IPS-20b (cell line): ENCODE measurements around the gene GRM7.

Source experiments
- H3K27ac ChIP-seq: one replicate; pipeline ENCODE4 v1.5.1; 2013; ENCODE audit warnings: low read length
- H3K27me3 ChIP-seq: 2 replicates; pipeline ENCODE4 v1.6.1; 2013; ENCODE audit warnings: mild to moderate bottlenecking, low read length, inconsistent platforms; ENCODE audit not compliant: insufficient read depth
- H3K36me3 ChIP-seq: 2 replicates; pipeline ENCODE4 v1.6.1; 2013; ENCODE audit warnings: low read depth, mild to moderate bottlenecking, inconsistent platforms, low read length, moderate library complexity; ENCODE audit not compliant: insufficient read depth
- H3K4me1 ChIP-seq: 2 replicates; pipeline ENCODE4 v1.6.1; 2013; ENCODE audit warnings: mild to moderate bottlenecking, control low read depth, inconsistent platforms, low read length, moderate library complexity; ENCODE audit not compliant: insufficient read depth
- H3K4me3 ChIP-seq: 2 replicates; pipeline ENCODE4 v1.5.1; 2013; ENCODE audit warnings: mild to moderate bottlenecking, low read length, inconsistent platforms
- H3K9ac ChIP-seq: 2 replicates; pipeline ENCODE4 v1.6.1; 2013; ENCODE audit warnings: low read depth, mild to moderate bottlenecking, inconsistent platforms, low read length, moderate library complexity
- H3K9me3 ChIP-seq: 2 replicates; pipeline ENCODE4 v1.6.1; 2013; ENCODE audit warnings: mild to moderate bottlenecking, low read depth, low read length, inconsistent platforms; ENCODE audit not compliant: insufficient read depth

Gene GRM7

DNA sequence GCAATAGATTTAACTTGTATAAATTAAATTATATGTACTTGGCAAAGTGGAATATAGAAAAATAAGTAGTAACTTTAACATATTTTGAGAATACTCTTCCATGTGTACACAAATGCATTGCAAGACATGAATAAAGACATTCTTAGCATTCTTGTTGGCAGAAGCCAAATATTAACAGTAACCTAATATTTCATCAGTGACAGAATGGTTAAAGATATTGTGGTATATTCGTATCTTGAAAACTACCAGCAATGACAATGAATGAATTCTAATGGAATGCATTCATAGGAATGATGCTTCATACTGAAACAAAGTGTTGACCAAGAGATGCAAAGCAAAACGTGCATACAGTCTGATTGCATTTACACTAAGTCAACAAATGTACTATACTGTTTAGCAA, 524.7 kb downstream of the GRM7 start:
- H3K9me3 ChIP-seq: no peaks in the 10 kb centered on the region
- H3K4me1 ChIP-seq: no peaks in the 10 kb centered on the region
- H3K9ac ChIP-seq: no peak overlapping the region
- no peak overlapping the region for H3K27ac ChIP-seq
- H3K36me3 ChIP-seq: no peaks in the 10 kb centered on the region
- H3K4me3 ChIP-seq: no peak overlapping the region
- no peaks in the 10 kb centered on the region for H3K27me3 ChIP-seq

DNA sequence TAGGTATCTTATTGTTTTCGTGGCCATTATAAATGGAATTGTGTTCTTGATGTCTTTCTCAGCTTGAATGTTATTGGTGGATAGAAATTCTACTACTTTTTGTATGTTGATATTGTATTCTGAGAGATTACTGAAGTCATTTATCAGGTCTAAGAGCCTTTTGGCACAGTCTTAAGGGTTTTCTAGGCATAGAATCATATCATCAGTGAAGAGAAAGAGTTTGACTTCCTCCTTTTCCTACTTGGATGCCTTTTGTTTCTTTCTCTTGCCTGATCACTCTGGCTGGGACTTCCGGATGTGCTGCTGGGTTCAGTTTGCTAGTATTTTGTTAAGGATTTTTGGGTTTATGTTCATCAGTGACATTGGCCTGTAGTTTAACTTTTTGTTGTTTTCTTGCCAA, 527.1 kb downstream of the GRM7 start:
- H3K36me3 ChIP-seq: no peaks in the 10 kb centered on the region
- H3K4me3 ChIP-seq: no peak overlapping the region
- H3K27me3 ChIP-seq: no peaks in the 10 kb centered on the region
- no peaks in the 10 kb centered on the region for H3K4me1 ChIP-seq
- H3K27ac ChIP-seq: no peak overlapping the region
- H3K9me3 ChIP-seq: no peaks in the 10 kb centered on the region
- H3K9ac ChIP-seq: no peak overlapping the region

DNA sequence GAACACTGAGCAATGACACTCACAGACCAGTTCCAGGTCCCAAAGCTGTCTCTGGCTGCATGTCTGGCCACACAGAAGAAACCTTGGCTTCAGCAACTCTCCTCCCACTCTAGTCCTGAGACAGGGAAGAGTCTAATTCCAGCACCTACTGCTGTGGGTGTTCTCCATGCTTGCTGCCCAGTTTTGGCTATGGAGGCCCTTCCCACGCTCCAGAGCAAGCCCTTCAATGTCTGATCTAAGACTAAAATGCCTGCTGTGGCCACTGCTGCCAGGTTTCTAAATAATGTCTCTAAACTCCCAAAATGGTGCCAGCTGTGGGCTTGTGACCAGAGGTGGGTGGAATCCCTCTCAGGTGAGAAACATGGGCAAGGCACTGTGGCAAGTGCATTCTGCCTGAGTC, 531.3 kb downstream of the GRM7 start:
- Histone ChIP-seq H3K4me1 (no peaks in the 10 kb centered on the region), H3K36me3 (no peaks in the 10 kb centered on the region), H3K27ac (no peak overlapping the region), H3K4me3 (no peak overlapping the region), H3K9ac (no peak overlapping the region), H3K27me3 (no peaks in the 10 kb centered on the region), H3K9me3 (no peaks in the 10 kb centered on the region)

DNA sequence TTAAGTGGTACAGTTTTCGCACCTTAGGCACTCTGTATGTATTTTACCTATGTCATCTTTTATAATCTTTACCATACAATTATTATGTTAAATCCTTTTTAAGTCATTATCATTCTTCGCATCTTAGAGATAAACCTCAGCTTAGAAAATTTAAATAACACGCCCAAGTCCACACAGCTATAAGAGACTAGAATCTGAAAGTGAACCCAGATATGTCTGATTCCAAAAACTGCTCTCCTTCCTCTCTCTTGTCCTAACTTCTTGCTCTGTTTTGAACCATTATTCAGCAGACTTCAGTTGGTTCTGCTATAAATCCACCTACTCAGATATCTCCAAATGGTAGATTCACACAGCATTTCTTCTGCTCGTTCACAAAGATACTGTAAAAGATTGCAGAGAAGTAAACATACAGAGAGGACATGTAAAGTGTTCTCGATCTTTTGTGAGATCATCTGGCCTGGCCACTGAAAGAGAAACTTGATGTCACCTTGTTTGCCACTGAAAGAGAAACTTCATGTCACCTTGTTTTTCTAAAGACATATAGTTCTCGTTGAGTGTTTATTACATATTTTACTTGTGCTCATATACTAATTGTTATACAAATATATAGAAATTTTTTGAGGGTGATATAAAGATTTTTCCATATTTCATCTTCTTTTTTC, 533.2 kb downstream of the GRM7 start:
- H3K27me3 ChIP-seq: no peaks in the 10 kb centered on the region
- no peaks in the 10 kb centered on the region for H3K9me3 ChIP-seq
- no peaks in the 10 kb centered on the region for H3K36me3 ChIP-seq
- H3K4me1 ChIP-seq: no peaks in the 10 kb centered on the region
- no peak overlapping the region for H3K9ac ChIP-seq
- H3K27ac ChIP-seq: no peak overlapping the region
- H3K4me3 ChIP-seq: no peak overlapping the region

DNA sequence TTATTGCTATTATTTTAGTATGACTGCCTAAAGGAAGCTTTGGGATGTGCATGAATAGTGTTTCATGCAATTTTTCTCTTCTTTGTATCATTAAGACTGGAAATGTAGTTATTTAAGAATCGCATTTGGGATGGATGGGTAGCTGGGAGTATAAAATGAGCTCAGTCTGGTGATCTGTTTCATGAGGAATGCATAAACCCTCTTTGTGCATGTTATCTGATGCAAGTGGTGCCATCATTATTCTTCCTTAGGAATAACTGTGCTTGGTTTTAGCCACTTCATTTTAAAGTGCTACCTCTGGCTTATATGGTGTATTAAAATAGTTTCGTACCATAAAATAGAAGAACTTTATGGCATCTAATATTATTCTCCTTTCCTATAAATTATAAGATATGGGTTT, 535.6 kb downstream of the GRM7 start:
- Histone ChIP-seq H3K4me1 (no peaks in the 10 kb centered on the region), H3K36me3 (no peaks in the 10 kb centered on the region), H3K27ac (no peak overlapping the region), H3K9me3 (no peaks in the 10 kb centered on the region), H3K27me3 (no peaks in the 10 kb centered on the region), H3K9ac (no peak overlapping the region), H3K4me3 (no peak overlapping the region)

- H3K27me3 ChIP-seq: no peaks in the 10 kb centered on the region
- H3K27ac ChIP-seq: no peak overlapping the region
- H3K9ac ChIP-seq: no peak overlapping the region
- no peak overlapping the region for H3K4me3 ChIP-seq
- H3K36me3 ChIP-seq: no peaks in the 10 kb centered on the region
- no peaks in the 10 kb centered on the region for H3K9me3 ChIP-seq
- no peaks in the 10 kb centered on the region for H3K4me1 ChIP-seq
These were observed 536.2 kb downstream of the GRM7 start for GRCh38 chr3:7397097-7397496.

- no peaks in the 10 kb centered on the region for H3K9me3 ChIP-seq
- H3K9ac ChIP-seq: no peak overlapping the region
- H3K4me3 ChIP-seq: no peak overlapping the region
- no peak overlapping the region for H3K27ac ChIP-seq
- no peaks in the 10 kb centered on the region for H3K4me1 ChIP-seq
- no peaks in the 10 kb centered on the region for H3K27me3 ChIP-seq
- H3K36me3 ChIP-seq: no peaks in the 10 kb centered on the region
These were observed 539.4 kb downstream of the GRM7 start for GRCh38 chr3:7400360-7400759.

DNA sequence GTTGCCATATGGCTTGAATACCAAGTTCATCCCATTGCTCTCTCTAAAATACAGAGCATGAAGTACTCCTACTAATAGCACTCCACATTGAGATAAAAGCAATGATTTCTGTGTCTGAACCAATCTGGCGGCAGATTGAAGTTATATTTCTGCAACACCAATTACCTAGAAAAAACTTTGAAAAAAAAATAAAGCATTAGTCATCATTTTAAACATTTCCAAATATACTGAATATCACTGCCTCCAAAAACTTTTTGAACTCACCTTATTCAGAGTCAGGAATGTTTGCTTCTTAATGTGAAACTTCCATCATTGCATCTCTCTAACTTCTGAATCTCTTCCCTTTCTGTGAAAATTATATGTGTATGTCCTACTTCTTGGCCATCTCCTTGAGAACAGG, 540.5 kb downstream of the GRM7 start:
- Histone ChIP-seq H3K4me1 (no peaks in the 10 kb centered on the region), H3K9me3 (no peaks in the 10 kb centered on the region), H3K9ac (no peak overlapping the region), H3K36me3 (no peaks in the 10 kb centered on the region), H3K27ac (no peak overlapping the region), H3K4me3 (no peak overlapping the region), H3K27me3 (no peaks in the 10 kb centered on the region)

- no peaks in the 10 kb centered on the region for H3K4me1 ChIP-seq
- no peaks in the 10 kb centered on the region for H3K9me3 ChIP-seq
- no peaks in the 10 kb centered on the region for H3K36me3 ChIP-seq
- no peaks in the 10 kb centered on the region for H3K27me3 ChIP-seq
- no peak overlapping the region for H3K9ac ChIP-seq
- no peak overlapping the region for H3K27ac ChIP-seq
- H3K4me3 ChIP-seq: no peak overlapping the region
These were observed 546.2 kb downstream of the GRM7 start for GRCh38 chr3:7407107-7407506.

DNA sequence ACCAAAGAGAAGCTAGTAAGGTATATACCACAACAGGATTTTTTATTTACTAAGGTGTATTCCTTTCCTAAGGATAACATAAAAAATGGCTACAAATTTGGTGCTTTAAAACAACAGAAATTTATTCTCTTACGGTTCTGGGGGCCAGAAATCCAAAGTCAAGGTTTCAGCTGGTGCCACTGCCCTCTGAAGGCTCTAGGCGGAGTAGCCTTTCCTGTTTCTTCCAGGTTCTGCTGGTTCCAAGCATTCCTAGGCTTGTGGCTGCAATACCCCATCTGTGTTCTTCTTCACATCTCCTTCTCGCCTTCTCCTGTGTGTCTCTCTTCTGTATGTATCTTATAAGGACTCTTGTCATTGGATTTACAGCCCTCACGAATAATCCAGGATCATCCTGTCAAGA, 549.9 kb downstream of the GRM7 start:
- no peaks in the 10 kb centered on the region for H3K27me3 ChIP-seq
- no peak overlapping the region for H3K27ac ChIP-seq
- no peaks in the 10 kb centered on the region for H3K9me3 ChIP-seq
- no peaks in the 10 kb centered on the region for H3K36me3 ChIP-seq
- H3K9ac ChIP-seq: no peak overlapping the region
- no peaks in the 10 kb centered on the region for H3K4me1 ChIP-seq
- H3K4me3 ChIP-seq: no peak overlapping the region

DNA sequence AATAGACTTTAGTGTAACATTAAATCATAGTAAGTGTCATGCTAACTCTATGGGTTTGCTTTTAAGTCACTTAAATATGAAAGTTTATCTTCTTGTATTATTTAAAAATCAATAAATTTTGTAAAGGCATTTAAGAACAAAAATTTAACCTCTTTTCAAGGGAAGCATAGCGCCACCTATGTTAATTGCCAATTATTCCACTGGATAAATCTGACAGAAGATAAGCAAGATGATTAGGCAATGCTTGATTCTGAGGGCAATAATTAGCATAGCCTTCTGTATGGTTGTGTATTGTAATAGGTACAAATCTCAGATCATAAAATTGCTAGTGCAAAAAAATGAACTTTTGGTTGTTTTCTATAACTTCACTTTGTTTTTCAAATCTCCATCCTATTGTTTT, 560.1 kb downstream of the GRM7 start:
- no peak overlapping the region for H3K9ac ChIP-seq
- no peaks in the 10 kb centered on the region for H3K27me3 ChIP-seq
- no peaks in the 10 kb centered on the region for H3K4me1 ChIP-seq
- H3K9me3 ChIP-seq: no peaks in the 10 kb centered on the region
- H3K4me3 ChIP-seq: no peak overlapping the region
- no peak overlapping the region for H3K27ac ChIP-seq
- no peaks in the 10 kb centered on the region for H3K36me3 ChIP-seq

GRCh38 chr3:7423036-7423435, 562.1 kb downstream of the GRM7 start:
- no peaks in the 10 kb centered on the region for H3K27me3 ChIP-seq
- no peak overlapping the region for H3K9ac ChIP-seq
- no peak overlapping the region for H3K4me3 ChIP-seq
- H3K27ac ChIP-seq: no peak overlapping the region
- no peaks in the 10 kb centered on the region for H3K9me3 ChIP-seq
- no peaks in the 10 kb centered on the region for H3K36me3 ChIP-seq
- H3K4me1 ChIP-seq: no peaks in the 10 kb centered on the region
